Gastroesophageal sphincter (tissue), 3 donors: ENCODE results near the gene CES1.

Source experiments
- CTCF ChIP-seq, 4 experiments: fragments of 200-600 bp in 2 of 4; fragments of 450-650 bp in 2 of 4; sonication (generic) in 1 of 4; IDR thresholded peaks; one replicate each; pipeline ENCODE4 v1.5.1; 2017 to 2019; ENCODE audit warnings: antibody characterized with exemption in 4 of 4, mild to moderate bottlenecking in 2 of 4, moderate library complexity in 2 of 4
- EP300 ChIP-seq: sonication (generic); formaldehyde crosslinking; IDR thresholded peaks from one replicate; pipeline ENCODE4 v1.6.1; 2017; ENCODE audit warnings: antibody characterized with exemption, mild to moderate bottlenecking
- POLR2A ChIP-seq, 2 donors: fragments of 450-650 bp; IDR thresholded peaks; one replicate each; pipeline ENCODE4 v1.6.1; 2017; ENCODE audit warnings: antibody characterized with exemption in 2 of 2, mild to moderate bottlenecking in 2 of 2, moderate library complexity in 1 of 2
- POLR2AphosphoS5 ChIP-seq: sonication (generic); formaldehyde crosslinking; IDR thresholded peaks from one replicate; pipeline ENCODE4 v1.6.1; 2017; ENCODE audit warnings: antibody characterized with exemption

GRCh38 chr16:55828680-55829079, 4.2 kb downstream of the CES1 start:
- no peak for TF ChIP-seq CTCF (IDR thresholded peaks at IDR 0.05)
- no peak for TF ChIP-seq POLR2AphosphoS5
- TF ChIP-seq POLR2A (IDR thresholded peaks at IDR 0.05) = no peak
- TF ChIP-seq EP300 = no peak
